BJ (cell line): ENCODE data around the gene PLEKHA5. TPM values are rescaled to one million over a fixed set of nuclear protein-coding genes. Genes with fewer than 3 reads are reported as not detected.
"Not testable (repeated sequence)": the region's sequence is repeated elsewhere in the genome, so short reads cannot be mapped to it uniquely, and the experiment has no call there.

Experiments
- CTCF ChIA-PET: fragments of 350-600 bp; formaldehyde crosslinking; extraction: SDS; loops from one replicate; lab custom pipeline; 2021; ENCODE audit warnings: antibody characterized with exemption, inconsistent platforms; lab: Yijun Ruan, JAX
- POLR2A ChIA-PET: fragments of 300-600 bp; sonication (Branson Sonifier 250); formaldehyde crosslinking; extraction: SDS; loops from one replicate; lab custom pipeline; 2021; ENCODE audit warnings: antibody characterized with exemption; lab: Charles Lee
- DNase-seq: peaks from one replicate; pipeline ENCODE4 v3.0.0-alpha.2; 2011; ENCODE audit warnings: low read depth
- H3K27me3 ChIP-seq: 2 replicates; pipeline ENCODE4 v1.6.0; 2011; ENCODE audit warnings: low read length; ENCODE audit not compliant: control insufficient read depth, insufficient read depth
- H3K36me3 ChIP-seq: 2 replicates; pipeline ENCODE4 v1.5.1; 2011; ENCODE audit warnings: low read length; ENCODE audit not compliant: control insufficient read depth, insufficient read depth
- H3K4me3 ChIP-seq: 2 replicates; pipeline ENCODE4 v1.5.1; 2011; ENCODE audit warnings: low read depth, mild to moderate bottlenecking, control low read depth, low read length
- polyA plus RNA-seq: library from polyadenylated mRNA; depleted of rRNA; stranded (reverse); fragments of >200 nt; gene quantifications from 2 replicates; pipeline ENCODE4 v1.2.3, GENCODE V29; 2011
- TF ChIP-seq, protein P1 (sequence below): IDR thresholded peaks from 2 replicates; pipeline ENCODE4 v1.5.1; 2011; ENCODE audit warnings: low read depth, mild to moderate bottlenecking, control low read depth, inconsistent platforms, low read length, moderate library complexity; ENCODE audit not compliant: insufficient read depth

Gene PLEKHA5
- polyA plus RNA-seq, 1 experiment = 5.8 TPM

DNA sequence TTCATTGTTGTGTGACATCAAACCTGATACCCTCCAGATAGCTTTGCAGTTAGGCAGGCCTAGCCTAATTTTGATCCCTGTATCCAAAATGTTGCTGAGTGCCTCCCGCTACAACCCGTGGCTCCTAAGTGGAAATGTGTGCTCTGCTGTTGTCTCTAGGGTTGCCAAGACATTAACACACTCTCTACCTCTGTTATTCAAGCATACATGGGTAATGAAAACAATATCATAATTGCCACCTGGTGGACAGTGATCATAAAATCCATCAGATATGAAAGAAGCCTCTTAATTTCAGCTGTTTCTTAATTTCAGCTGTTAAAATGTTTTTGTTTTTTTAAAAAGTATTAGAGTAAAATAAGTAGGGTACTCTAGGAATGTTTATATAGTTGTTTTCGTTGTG, 93.5 kb downstream of the PLEKHA5 start:
- POLR2A ChIA-PET = no interaction called here
- DNase-seq = no peak

DNA sequence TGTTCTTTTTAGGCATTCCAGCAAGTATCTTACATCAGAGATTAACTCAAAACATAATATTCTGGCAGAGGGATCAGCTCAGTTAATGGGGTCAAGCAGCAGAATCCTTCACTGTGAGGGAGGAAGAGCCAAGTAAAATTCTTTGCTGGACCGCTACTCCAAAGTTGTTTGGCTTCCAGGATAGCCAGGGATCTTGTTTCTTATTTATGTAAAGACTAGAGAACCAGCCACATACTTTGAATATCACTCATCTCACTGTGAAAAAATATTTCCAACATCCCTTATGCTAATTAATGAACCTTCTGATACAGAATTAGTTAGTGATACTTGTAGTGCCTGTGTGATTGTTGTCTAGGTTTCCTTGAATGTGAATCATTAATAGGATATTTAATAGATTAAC, 94.2 kb downstream of the PLEKHA5 start:
- no peaks in the 10 kb centered on the region for H3K36me3 ChIP-seq
- ChIA-PET CTCF (interaction anchor here (1.2 to 2.6 kb wide), 2 partner anchors 20 to 23 kb away, joined by 3 to 10 read pairs; no protein-coding TSS in a partner anchor), POLR2A (no interaction called here)
- no peaks in the 10 kb centered on the region for H3K27me3 ChIP-seq
- DNase-seq = no peak
- H3K4me3 ChIP-seq = no peak overlapping the region
- TF ChIP-seq, protein P1, sequence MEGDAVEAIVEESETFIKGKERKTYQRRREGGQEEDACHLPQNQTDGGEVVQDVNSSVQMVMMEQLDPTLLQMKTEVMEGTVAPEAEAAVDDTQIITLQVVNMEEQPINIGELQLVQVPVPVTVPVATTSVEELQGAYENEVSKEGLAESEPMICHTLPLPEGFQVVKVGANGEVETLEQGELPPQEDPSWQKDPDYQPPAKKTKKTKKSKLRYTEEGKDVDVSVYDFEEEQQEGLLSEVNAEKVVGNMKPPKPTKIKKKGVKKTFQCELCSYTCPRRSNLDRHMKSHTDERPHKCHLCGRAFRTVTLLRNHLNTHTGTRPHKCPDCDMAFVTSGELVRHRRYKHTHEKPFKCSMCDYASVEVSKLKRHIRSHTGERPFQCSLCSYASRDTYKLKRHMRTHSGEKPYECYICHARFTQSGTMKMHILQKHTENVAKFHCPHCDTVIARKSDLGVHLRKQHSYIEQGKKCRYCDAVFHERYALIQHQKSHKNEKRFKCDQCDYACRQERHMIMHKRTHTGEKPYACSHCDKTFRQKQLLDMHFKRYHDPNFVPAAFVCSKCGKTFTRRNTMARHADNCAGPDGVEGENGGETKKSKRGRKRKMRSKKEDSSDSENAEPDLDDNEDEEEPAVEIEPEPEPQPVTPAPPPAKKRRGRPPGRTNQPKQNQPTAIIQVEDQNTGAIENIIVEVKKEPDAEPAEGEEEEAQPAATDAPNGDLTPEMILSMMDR = no peak

More for the DNA sequence above, 93.5 kb downstream of the PLEKHA5 start:
- H3K27me3 ChIP-seq = no peaks in the 10 kb centered on the region
- H3K36me3 ChIP-seq = no peaks in the 10 kb centered on the region
- CTCF ChIA-PET = interaction anchor here (0.6 to 2.6 kb wide), 6 partner anchors 14 to 55 kb away, joined by 3 to 10 read pairs (median 3); no protein-coding TSS in a partner anchor
- no peak overlapping the region for H3K4me3 ChIP-seq
- TF ChIP-seq, protein P1 = peak; percentile 5; the same call in 1 of the 2 replicates

DNA sequence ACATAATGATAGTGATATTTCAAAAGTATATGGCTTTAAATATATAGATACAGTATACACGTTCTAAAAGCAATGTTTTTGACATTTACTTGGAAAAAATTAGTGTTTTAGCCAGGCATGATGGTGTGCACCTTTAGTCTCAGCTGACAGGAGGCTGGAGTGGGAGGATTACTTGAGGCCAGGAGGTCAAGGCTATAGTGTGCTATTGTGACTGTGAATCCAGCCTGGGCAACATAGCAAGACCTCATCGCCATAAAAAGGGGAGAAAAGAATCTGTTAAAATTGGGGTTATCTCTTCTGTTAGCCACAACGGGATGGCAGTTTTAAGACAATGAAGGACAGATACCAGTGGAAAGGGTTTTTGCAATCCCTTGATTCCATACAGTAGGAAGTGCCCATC, 95.2 kb downstream of the PLEKHA5 start:
- CTCF ChIA-PET = no interaction called here
- no peak overlapping the region for H3K4me3 ChIP-seq
- TF ChIP-seq, protein P1 = no peak
- DNase-seq = no peak
- H3K36me3 ChIP-seq = no peaks in the 10 kb centered on the region
- H3K27me3 ChIP-seq = no peaks in the 10 kb centered on the region
- POLR2A ChIA-PET = no interaction called here

DNA sequence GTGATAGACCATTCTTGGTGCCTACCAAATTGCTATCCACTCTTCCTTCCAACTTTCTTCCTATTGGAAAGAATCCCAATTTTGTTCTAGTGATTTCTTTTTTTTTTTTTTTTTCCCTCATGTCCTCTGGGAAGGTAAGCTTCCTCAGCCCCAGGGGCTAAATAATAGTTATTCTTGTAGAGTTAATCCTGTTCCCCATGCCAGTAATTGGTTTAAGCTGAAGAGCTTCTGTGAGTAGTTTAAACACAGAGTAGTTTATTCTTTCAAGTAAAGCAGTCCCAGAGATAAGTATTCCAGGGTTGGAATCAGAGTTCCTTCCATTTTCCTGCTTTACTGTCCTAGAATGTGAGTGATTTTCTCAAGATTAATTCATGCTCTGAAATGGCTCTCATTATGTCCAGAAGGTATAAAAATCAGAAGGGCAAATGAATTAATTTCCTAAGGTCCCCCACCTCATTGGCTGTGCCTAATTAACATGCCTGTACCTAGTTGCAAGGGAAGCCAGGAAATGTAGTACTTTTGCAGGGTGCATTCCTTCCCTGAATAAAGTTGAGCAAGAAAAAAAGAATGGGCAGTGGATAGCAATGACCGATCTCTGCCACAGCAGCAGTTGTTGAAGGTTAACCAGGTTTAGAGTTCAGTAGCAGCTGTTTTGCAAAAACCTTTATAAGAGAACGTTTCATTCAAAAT, 97.8 kb downstream of the PLEKHA5 start:
- ChIA-PET CTCF (interaction anchor here (0.9 kb wide), 1 partner anchor 83 kb away, joined by 3 read pairs; no protein-coding TSS in a partner anchor), POLR2A (no interaction called here)
- Histone ChIP-seq H3K4me3 (no peak overlapping the region), H3K36me3 (no peaks in the 10 kb centered on the region), H3K27me3 (no peaks in the 10 kb centered on the region)
- TF ChIP-seq, protein P1 = no peak
- DNase-seq = no peak

DNA sequence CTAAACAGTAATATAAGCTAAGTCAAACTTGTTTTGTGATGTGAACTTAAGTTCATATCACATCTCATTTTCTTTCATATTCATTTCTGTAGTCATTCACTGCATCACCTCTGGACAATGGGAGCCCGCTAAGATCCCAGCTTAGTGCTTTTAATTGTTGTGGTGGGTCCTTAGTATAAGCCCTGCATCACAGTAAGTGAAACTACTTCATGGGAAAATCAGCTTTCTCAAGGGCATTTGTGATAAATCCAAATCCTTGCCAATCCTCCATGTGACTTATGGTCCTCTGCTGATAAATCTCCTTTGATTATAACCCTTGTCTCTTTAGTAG, 98.3 kb downstream of the PLEKHA5 start:
- POLR2A ChIA-PET = no interaction called here
- no peak overlapping the region for H3K4me3 ChIP-seq
- H3K36me3 ChIP-seq = no peaks in the 10 kb centered on the region
- no peaks in the 10 kb centered on the region for H3K27me3 ChIP-seq
- CTCF ChIA-PET = interaction anchor here (0.9 kb wide), 1 partner anchor 82 kb away, joined by 3 read pairs; no protein-coding TSS in a partner anchor
- DNase-seq = no peak
- TF ChIP-seq, protein P1 = no peak

DNA sequence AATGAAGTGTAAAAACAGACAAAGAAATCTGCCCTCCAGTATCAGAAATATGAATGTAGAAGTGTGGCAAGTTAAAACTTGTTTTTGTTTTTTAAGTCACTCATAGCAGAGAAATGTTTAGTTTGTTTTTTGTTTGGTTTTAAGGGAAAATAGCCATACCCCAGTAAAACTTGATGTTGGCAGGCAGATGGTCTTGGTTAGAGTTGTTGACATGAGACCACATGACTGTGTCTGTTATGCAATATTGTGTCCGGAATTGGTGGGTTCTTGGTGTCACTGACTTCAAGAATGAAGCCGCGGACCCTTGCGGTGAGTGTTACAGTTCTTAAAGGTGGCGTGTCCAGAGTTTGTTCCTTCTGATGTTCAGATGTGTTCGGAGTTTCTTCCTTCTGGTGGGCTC, 99.5 kb downstream of the PLEKHA5 start:
- H3K36me3 ChIP-seq, POLR2A ChIA-PET, DNase-seq, H3K4me3 ChIP-seq, H3K27me3 ChIP-seq: not testable (repeated sequence)
- CTCF ChIA-PET = interaction anchor here (1.2 kb wide), 1 partner anchor 13 kb away, joined by 3 read pairs; no protein-coding TSS in a partner anchor
